Measurements from ENCODE around the gene GPRC5B.

- TF ChIP-seq CTCF (IDR thresholded peaks at IDR 0.05): no peak
- TF ChIP-seq POLR2A (IDR thresholded peaks at IDR 0.05): no peak
Observed at GRCh38 chr16:19823322-19823721, 61.3 kb downstream of the GPRC5B start.

Data from uterus (tissue), 2 donors.